HEK293 (cell line): Measurements from ENCODE around the gene SCYL1.

Experiments
- CTCF ChIP-seq: fragments of 450-650 bp; formaldehyde crosslinking; IDR thresholded peaks from 2 replicates; pipeline ENCODE4 v1.5.1; 2016; ENCODE audit warnings: missing biosample characterization, missing genetic modification characterization
- GLIS1 ChIP-seq: fragments of 450-650 bp; formaldehyde crosslinking; IDR thresholded peaks from 2 replicates; pipeline ENCODE4 v1.5.1; 2016; ENCODE audit warnings: missing biosample characterization, missing genetic modification characterization
- KLF8 ChIP-seq: fragments of 450-650 bp; formaldehyde crosslinking; IDR thresholded peaks from 2 replicates; pipeline ENCODE4 v1.5.1; 2016; ENCODE audit warnings: missing biosample characterization, missing genetic modification characterization
- PRDM1 ChIP-seq: fragments of 450-650 bp; formaldehyde crosslinking; IDR thresholded peaks from 2 replicates; pipeline ENCODE4; 2016; ENCODE audit warnings: missing biosample characterization, missing genetic modification characterization
- PRDM10 ChIP-seq: fragments of 450-650 bp; formaldehyde crosslinking; IDR thresholded peaks from 2 replicates; pipeline ENCODE4 v1.5.1; 2016; ENCODE audit warnings: missing biosample characterization, missing genetic modification characterization
- PRDM4 ChIP-seq: fragments of 450-650 bp; formaldehyde crosslinking; IDR thresholded peaks from 2 replicates; pipeline ENCODE4 v1.5.1; 2017; ENCODE audit warnings: missing biosample characterization, missing genetic modification characterization
- SALL2 ChIP-seq: fragments of 450-650 bp; formaldehyde crosslinking; IDR thresholded peaks from 2 replicates; pipeline ENCODE4 v1.5.0; 2017; ENCODE audit warnings: missing biosample characterization, mild to moderate bottlenecking, missing genetic modification characterization, borderline replicate concordance
- WT1 ChIP-seq: fragments of 450-650 bp; formaldehyde crosslinking; IDR thresholded peaks from 2 replicates; pipeline ENCODE4 v1.5.1; 2016; ENCODE audit warnings: missing biosample characterization, missing genetic modification characterization
- ZBTB11 ChIP-seq: fragments of 450-650 bp; formaldehyde crosslinking; conservative IDR thresholded peaks from 2 replicates; pipeline ENCODE4 v1.5.1; 2016; ENCODE audit warnings: low read depth, missing biosample characterization, missing genetic modification characterization
- ZBTB20 ChIP-seq: fragments of 450-650 bp; formaldehyde crosslinking; IDR thresholded peaks from 2 replicates; pipeline ENCODE4 v1.5.1; 2016; ENCODE audit warnings: missing biosample characterization, missing genetic modification characterization
- ZBTB21 ChIP-seq: fragments of 450-650 bp; formaldehyde crosslinking; IDR thresholded peaks from 2 replicates; pipeline ENCODE4 v1.5.1; 2017; ENCODE audit warnings: missing biosample characterization, missing genetic modification characterization
- ZBTB7A ChIP-seq: fragments of 450-650 bp; formaldehyde crosslinking; IDR thresholded peaks from 2 replicates; pipeline ENCODE4 v1.5.1; 2016; ENCODE audit warnings: low read depth, missing biosample characterization, missing genetic modification characterization
- ZEB2 ChIP-seq: fragments of 450-650 bp; formaldehyde crosslinking; IDR thresholded peaks from 2 replicates; pipeline ENCODE4 v1.5.1; 2016; ENCODE audit warnings: missing biosample characterization, missing genetic modification characterization
- ZIC2 ChIP-seq: fragments of 450-650 bp; formaldehyde crosslinking; IDR thresholded peaks from 2 replicates; pipeline ENCODE4 v1.5.1; 2016; ENCODE audit warnings: missing biosample characterization, missing genetic modification characterization
- ZNF114 ChIP-seq: fragments of 450-650 bp; formaldehyde crosslinking; IDR thresholded peaks from 2 replicates; pipeline ENCODE4 v1.5.0; 2017; ENCODE audit warnings: missing biosample characterization, missing genetic modification characterization
- ZNF2 ChIP-seq: fragments of 450-650 bp; formaldehyde crosslinking; IDR thresholded peaks from 2 replicates; pipeline ENCODE4 v1.5.1; 2016; ENCODE audit warnings: missing biosample characterization, missing genetic modification characterization
- ZNF202 ChIP-seq: fragments of 450-650 bp; formaldehyde crosslinking; IDR thresholded peaks from 2 replicates; pipeline ENCODE4 v1.5.1; 2016; ENCODE audit warnings: missing biosample characterization, missing genetic modification characterization, borderline replicate concordance
- ZNF23 ChIP-seq: fragments of 450-650 bp; formaldehyde crosslinking; IDR thresholded peaks from 2 replicates; pipeline ENCODE4 v1.5.1; 2016; ENCODE audit warnings: missing biosample characterization, missing genetic modification characterization, borderline replicate concordance
- ZNF366 ChIP-seq: fragments of 450-650 bp; formaldehyde crosslinking; conservative IDR thresholded peaks from 2 replicates; pipeline ENCODE4 v1.5.1; 2016; ENCODE audit warnings: missing biosample characterization, missing genetic modification characterization
- ZNF549 ChIP-seq: fragments of 450-650 bp; IDR thresholded peaks from 2 replicates; pipeline ENCODE4 v1.5.1; 2018; ENCODE audit warnings: missing biosample characterization, missing genetic modification characterization, mild to moderate bottlenecking, inconsistent platforms, moderate library complexity
- ZNF623 ChIP-seq: fragments of 450-650 bp; formaldehyde crosslinking; IDR thresholded peaks from 2 replicates; pipeline ENCODE4 v1.5.1; 2016; ENCODE audit warnings: missing biosample characterization, missing genetic modification characterization
- ZNF629 ChIP-seq: fragments of 450-650 bp; formaldehyde crosslinking; IDR thresholded peaks from 2 replicates; pipeline ENCODE4 v1.5.1; 2017; ENCODE audit warnings: missing biosample characterization, missing genetic modification characterization
- ZNF692 ChIP-seq: fragments of 450-650 bp; formaldehyde crosslinking; IDR thresholded peaks from 2 replicates; pipeline ENCODE4 v1.5.1; 2016; ENCODE audit warnings: missing biosample characterization, missing genetic modification characterization
- ZSCAN18 ChIP-seq: fragments of 450-650 bp; formaldehyde crosslinking; IDR thresholded peaks from 2 replicates; pipeline ENCODE4 v1.5.1; 2016; ENCODE audit warnings: missing biosample characterization, missing genetic modification characterization
- ZSCAN30 ChIP-seq: fragments of 450-650 bp; IDR thresholded peaks from 2 replicates; pipeline ENCODE4 v1.5.1; 2018; ENCODE audit warnings: missing biosample characterization, mild to moderate bottlenecking, missing genetic modification characterization, moderate library complexity

Gene SCYL1

GRCh38 chr11:65498977-65499712 lies 25.7 kb upstream of the SCYL1 start, which contains the start of gene MALAT1 (continued):
- peak; percentile 0; the same call in 1 of the 2 replicates for TF ChIP-seq ZBTB11
- TF ChIP-seq ZNF629 (tag by site-specific recombination), result peak; percentile 45
- no peak for TF ChIP-seq CTCF (tag by site-specific recombination)
- peak; percentile 60; the same call in 1 of the 2 replicates for TF ChIP-seq ZNF366 (tag by site-specific recombination)
- TF ChIP-seq ZNF549 (tag by site-specific recombination), result no peak
- peak; percentile 70 for TF ChIP-seq WT1 (tag by site-specific recombination)
- peak; percentile 3; the same call in 1 of the 2 replicates for TF ChIP-seq ZNF623 (tag by site-specific recombination)
- no peak for TF ChIP-seq ZNF23 (tag by site-specific recombination)
- no peak for TF ChIP-seq ZNF114 (tag by site-specific recombination)
- TF ChIP-seq ZNF2 (tag by site-specific recombination), result peak; percentile 62; the same call in 1 of the 2 replicates
- peak; percentile 91 for TF ChIP-seq ZSCAN30 (tag by site-specific recombination)
- TF ChIP-seq PRDM4 (tag by site-specific recombination), result no peak
- no peak for TF ChIP-seq PRDM10
- no peak for TF ChIP-seq ZEB2
- TF ChIP-seq ZBTB20, result no peak
- 0 out of 2 replicates have a peak, but pooled peaks have one; percentile 35 for TF ChIP-seq ZBTB7A
- no peak for TF ChIP-seq SALL2 (tag by site-specific recombination)
- no peak for TF ChIP-seq PRDM1 (tag by site-specific recombination)
- peak; percentile 41 for TF ChIP-seq GLIS1 (tag by site-specific recombination)
- peak; percentile 91; the same call in 1 of the 2 replicates for TF ChIP-seq KLF8 (tag by site-specific recombination)
- TF ChIP-seq ZBTB21 (tag by site-specific recombination), result peak; percentile 29; the same call in 1 of the 2 replicates
- no peak for TF ChIP-seq ZNF202 (tag by site-specific recombination)
- TF ChIP-seq ZNF692, result no peak
- TF ChIP-seq ZSCAN18 (tag by site-specific recombination), result no peak
- no peak for TF ChIP-seq ZIC2 (tag by site-specific recombination)
